ENCODE data around the gene PPP2R1B.

The PPP2R1B gene

GRCh38 chr11:111680486-111681175 is 85.6 kb downstream of the PPP2R1B start:
- Mint-ChIP-seq H3K4me1 (no peaks in the 10 kb centered on the region), H3K36me3 (peaks cover 7% of the 10 kb centered on the region), H3K27ac (no peak overlapping the region), H3K9me3 (no peaks in the 10 kb centered on the region), H3K4me3 (no peak overlapping the region)
- DNase-seq (ENCODE audit: low spot score in 2 of 2): no peak
- ATAC-seq: no peak
